A673 (cell line): ENCODE measurements around the gene ADAM10.

Experiments used
- CTCF ChIP-seq: fragments of 300-800, 200-600 bp; sonication (generic); conservative IDR thresholded peaks from 2 replicates; pipeline ENCODE4 v1.5.1; 2017; ENCODE audit warnings: low read depth, mild to moderate bottlenecking, antibody characterized with exemption, low read length, moderate library complexity, mixed read lengths
- EZH2 ChIP-seq: fragments of 200-600 bp; sonication (generic); IDR thresholded peaks from 2 replicates; pipeline ENCODE4 v1.6.1; 2017; ENCODE audit warnings: borderline replicate concordance, low read depth, mild to moderate bottlenecking, mixed read lengths, antibody characterized with exemption, low read length; ENCODE audit not compliant: poor library complexity, severe bottlenecking

GRCh38 chr15:58764468-58764867 is 15.0 kb upstream of the ADAM10 start:
- TF ChIP-seq EZH2 (no peak), CTCF (no peak)
